Suprapubic skin (tissue), 3 donors: ENCODE measurements around the gene PCAT7.

Experiments used
- CTCF ChIP-seq, 2 donors: fragments of 200-600 bp in 1 of 2; fragments of 450-650 bp in 1 of 2; sonication (generic) in 1 of 2; IDR thresholded peaks; one replicate each; pipeline ENCODE4 v1.5.1; 2016 to 2019; ENCODE audit warnings: antibody characterized with exemption in 2 of 2, mild to moderate bottlenecking in 1 of 2, moderate library complexity in 1 of 2
- POLR2A ChIP-seq, 2 donors: fragments of 450-650 bp; IDR thresholded peaks; one replicate each; pipeline ENCODE4 v1.6.1; 2017; ENCODE audit warnings: antibody characterized with exemption in 2 of 2, mild to moderate bottlenecking in 2 of 2, moderate library complexity in 2 of 2

GRCh38 chr9:94514722-94515121 lies 40.2 kb upstream of the PCAT7 start:
- TF ChIP-seq CTCF (IDR thresholded peaks at IDR 0.05) (no peak), POLR2A (IDR thresholded peaks at IDR 0.05) (no peak)
